Endometrial microvascular endothelial cells (primary cell): ENCODE results near the gene LRRFIP2. TPM values are rescaled to one million over a fixed set of nuclear protein-coding genes. Genes with fewer than 3 reads are reported as not detected.

Experiments used
- in situ Hi-C: cut with HindIII; loops from 2 replicates; pipeline ENCODE4 v1.10.0; 2017; ENCODE audit warnings: low sequenced_read_pairs, low pct_unique_long_range_greater_than_20kb; ENCODE audit errors: inconsistent ontology term
- total RNA-seq: library from RNA; depleted of rRNA; stranded (reverse); fragments of >200 nt; gene quantifications from one replicate; pipeline ENCODE4 v1.2.3, GENCODE V29; 2015; ENCODE audit errors: inconsistent ontology term

The LRRFIP2 gene
- total RNA-seq, 1 donor from 2014 or later, result 47.3 TPM

DNA sequence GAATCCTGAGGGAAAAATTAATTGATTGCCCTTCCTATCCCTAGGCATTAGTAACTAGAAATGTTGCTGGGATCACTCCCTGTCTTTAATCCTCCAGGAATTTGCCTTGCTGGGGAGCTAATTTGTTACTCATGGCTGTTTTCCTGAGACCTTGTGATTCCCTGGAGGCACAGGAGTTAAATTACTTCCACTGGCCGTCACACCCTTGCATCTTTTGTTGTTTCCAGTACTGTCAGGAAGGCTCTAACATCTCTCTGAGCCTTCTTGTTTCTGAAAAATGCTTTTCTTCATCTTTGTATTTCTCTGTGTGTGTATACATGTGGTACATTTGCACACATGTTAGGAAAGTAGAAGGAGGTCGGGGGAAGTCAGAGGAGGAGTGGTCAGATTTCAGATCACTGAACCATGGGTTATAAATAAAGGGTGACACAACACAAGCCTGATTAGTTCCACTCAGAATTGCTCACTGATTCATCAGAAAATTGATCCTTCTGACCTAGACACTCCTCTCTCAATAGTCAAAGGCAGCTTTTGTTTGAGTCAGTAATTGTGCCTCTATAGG, 23.5 kb upstream of the LRRFIP2 start:
- in situ Hi-C loops, result no loop called here

DNA sequence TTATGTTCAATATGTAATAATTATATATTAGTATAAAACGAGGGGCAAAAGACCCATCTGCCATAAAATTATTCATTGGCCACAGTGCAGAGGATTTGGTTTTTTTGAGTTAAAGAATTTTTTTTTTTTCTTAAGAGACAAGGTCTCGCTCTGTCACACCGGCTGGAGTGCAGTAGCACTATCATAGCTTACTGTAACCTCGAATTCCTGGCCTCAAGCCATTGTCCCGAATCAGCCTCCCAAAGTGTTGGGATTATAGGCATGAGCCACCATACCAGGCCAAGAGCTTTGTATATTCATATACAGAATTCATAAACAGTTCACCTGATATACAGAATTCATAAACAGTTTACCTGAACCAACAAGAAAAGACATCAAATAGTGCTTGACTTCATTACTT, 20.2 kb upstream of the LRRFIP2 start:
- in situ Hi-C loops, result no loop called here

DNA sequence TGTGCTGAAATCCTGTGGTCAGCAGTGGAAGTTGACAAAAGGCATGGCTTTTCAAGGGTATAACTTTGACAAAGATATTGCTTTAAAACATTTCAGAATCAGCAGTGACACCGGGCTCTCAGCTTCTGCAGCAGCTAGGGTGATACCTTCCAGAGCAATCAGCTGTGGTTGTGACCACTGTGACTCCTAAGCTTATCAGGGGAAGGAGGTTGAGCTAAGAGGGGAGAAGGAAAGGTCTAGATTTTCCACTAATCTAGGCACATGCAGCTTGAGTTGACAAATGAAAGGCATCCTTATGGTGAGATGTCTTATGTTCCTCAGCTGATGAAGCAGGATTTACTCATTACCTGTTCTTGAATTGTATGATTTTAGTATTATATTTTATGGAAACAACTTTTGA, 16.3 kb upstream of the LRRFIP2 start:
- in situ Hi-C loops, result no loop called here

DNA sequence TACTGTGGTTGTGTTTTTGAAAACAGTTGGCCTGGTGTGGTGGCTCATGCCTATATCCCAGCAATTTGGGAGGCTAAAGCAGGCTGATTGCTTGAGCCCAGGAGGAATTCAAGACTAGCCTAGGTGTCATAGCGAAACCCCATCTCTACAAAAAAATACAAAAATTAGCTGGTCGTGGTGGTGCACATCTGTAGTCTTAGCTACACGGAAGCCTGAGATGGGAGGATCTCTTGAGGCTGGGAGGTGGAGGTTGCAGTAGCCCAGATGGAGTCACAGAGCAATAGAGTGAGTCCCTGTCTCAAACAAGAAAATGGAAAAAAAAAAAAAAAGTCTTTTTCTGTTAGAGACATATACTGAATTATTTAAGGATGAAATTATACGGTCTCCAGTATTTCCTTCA, 14.7 kb upstream of the LRRFIP2 start:
- in situ Hi-C loops, result no loop called here

DNA sequence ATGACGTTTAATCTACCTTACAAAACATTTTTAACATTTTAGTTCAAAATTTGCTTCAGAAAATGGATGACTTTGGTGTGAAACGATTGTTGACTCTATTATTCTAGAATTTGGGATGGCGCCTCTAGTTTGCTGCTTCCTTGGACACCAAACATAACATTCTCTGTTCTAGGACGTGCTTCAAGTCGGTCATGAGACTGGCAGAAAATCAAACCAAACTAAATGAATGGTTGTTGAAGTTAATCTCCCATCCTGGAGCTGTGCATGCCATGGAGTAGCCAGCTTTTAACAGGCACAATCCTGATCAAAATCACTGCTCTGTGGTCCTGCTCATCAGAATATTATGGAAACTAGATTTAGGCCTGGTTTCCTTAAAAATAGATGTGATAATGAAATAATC, 9.6 kb upstream of the LRRFIP2 start:
- in situ Hi-C loops, result no loop called here

DNA sequence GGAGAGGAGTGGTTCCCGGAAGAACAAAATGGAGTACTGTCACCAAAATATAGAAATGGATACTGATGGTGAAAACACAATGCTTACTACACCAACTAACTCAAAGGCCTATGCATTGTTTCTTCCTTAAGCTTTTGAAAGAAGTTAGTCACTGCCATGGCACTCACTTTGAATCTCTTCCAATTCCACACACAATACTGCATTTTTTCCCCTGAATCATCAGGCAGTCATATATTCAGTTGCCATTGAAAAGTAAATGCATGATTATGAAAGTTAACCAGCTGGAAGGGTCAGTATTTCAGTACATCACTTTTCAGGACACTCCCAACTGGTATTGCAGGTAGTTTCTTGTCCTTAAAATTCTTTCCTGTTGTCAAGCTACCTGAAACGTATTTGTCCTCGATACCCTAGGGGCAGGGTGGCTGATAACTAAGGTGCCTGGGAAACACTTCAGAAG, 9.0 kb upstream of the LRRFIP2 start:
- in situ Hi-C loops, result no loop called here

DNA sequence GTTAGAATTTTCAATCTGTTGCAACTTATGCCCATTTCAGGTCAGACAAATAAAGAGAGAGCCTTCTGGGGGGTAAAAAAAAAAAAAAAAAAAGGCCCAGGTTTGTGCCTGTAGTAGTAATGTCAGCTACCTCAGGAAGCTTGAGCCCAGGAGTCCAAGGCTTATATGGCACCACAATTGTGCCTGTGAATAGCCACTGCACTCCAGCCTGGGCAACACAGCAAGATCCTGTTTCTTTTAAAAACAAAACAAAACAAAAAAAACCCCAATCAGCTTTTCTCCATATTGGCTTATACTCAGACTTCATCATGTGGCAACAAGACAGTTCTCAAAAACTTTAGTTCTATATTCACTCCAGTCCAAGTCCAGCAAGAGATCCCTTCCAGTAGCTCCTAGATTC, 8.4 kb upstream of the LRRFIP2 start:
- in situ Hi-C loops, result no loop called here

DNA sequence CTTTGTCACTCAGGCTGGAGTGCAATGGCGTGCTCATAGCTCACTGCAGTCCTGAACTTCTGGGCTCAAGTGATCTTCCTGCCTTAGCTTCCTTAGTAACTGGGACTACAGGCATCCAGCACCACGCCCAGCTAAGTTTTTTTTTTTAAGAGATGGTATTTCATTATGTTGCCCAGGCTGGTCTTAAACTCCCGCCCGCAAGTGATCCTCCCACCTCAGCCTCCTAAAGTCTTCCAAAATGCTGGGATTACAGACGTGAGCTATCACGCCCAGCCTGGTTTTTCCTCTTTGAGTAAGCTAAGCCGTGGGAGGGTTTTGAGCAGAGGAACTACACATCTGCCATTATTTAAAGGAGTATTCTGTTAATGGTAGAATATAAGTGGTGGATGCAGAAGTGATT, 7.4 kb upstream of the LRRFIP2 start:
- in situ Hi-C loops, result no loop called here

DNA sequence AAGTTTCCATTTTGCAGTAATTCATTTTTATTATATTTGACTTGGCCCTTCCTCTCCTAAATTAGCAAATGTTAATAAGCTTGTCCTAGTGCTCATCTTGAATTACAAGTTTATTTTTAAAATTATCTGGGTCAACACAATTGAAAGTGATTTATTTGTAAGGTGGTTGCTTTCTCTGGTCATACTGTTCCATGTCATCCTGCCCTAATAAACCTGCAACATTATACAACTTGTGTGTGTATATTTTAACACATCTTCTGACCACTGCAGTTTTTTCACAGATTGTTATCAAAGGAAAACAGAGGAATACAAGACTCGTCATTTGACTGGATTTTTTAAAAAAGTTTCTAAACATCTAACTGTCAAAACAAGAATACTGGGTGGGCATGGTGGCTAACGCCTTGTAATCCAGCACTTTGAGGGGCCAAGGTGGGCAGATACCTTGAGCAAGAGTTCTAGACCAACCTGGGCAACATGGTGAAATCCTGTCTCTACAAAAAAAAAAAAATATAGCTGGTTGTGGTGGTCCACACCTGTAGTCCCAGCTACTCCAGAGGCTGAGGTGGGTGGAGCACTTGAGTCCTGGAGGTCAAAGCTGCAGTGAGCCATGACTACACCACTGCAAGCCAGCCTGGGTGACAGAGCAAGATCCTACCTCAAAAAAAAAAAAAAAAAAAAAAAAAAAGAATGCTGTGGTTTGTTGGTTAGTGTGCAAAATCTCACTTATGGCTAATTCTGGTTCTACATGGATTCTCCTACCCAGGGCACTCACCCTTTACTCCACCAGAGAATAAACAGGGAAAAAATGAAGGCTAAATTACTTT, 5.0 kb upstream of the LRRFIP2 start:
- in situ Hi-C loops, result no loop called here

DNA sequence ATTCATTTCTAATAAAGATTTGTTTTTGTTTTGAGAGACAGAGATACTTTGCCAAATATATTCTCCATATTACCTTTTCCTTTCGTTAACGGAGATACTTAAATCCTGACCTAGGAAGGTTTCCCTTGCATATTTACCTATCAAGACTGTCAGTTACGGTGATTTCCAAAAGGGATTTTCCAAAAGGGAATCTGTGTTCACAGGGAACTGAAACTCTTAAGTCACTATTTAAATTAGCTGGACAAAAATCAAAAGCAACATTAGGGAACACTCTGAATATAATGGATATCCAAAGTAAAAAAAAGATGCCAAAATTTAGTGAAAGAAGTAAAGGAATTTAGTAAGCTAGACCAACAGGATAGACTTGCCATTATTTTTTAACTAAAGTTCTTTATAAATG, 576 bp downstream of the LRRFIP2 start:
- in situ Hi-C loops, result no loop called here

DNA sequence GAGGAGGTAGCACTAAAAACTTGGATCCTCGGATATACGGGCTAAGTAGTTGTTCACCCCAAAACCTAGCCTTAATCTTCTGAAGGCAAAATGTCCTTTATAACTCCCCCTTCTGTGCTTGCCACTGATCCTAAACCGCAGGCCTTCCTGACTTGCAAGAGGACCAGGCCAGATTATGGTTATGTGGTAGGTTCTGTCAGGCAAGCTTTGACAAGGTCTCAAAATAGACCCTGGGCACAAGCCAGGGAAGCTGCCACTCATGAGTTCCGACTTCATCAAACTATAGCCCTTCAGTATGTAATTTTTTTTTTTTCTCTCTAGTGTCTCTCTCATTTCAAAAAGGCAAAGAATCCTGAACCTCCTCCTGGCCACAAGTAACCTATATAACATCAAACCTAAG, 3.2 kb downstream of the LRRFIP2 start:
- in situ Hi-C loops, result no loop called here

DNA sequence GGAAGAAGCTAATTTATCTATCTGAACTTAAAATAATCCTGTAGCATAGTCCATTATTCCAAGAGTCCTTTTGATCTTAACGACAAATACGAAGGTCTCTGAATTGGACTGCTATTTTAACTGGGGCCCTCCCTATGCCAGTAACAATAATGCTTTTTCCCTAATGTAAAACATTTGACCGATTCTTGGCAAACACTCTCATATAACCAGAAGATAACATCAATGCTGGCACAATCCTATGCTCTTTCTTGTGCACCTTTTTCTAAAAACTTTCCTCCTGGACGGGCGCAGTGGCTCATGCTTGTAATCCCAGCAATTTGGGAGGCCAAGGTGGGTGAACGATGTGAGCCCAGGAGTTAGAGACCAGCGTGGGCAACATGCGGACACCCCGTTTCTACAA, 3.9 kb downstream of the LRRFIP2 start:
- in situ Hi-C loops, result no loop called here

DNA sequence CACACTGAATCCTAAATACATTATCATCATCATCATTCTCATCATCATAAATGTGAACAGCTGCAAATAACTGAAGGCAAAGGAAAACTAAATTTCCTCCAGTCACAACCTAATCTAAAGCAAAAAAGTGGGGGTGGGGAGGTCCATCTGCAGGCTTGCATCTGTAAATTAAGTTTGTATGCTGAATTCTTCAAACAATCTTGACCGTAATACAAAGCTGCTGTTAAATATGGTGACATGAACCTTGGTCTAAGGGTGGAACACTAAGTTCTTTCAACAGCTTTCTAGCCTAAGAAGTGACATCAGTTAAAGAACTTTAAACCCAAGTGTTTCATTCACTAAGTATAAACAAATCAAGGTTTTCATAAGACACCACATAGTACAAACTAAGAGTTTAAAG, 4.3 kb downstream of the LRRFIP2 start:
- in situ Hi-C loops, result no loop called here

DNA sequence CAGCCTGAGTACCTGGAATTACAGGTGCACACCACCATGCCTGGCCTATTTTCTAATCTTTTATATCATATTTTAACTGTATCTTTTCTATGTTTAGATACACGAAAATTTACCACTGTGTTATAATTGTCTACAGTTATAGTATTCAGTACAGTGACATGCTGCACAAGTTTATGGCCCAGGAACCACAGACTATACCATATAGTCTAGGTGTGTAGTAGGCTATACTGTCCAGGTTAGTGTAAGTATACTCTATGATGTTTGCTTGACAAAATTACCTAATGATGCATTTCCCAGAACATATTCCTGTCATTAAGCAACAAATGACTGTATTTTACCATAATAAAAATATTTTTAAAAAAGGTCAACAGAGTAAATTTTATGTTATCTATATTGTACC, 5.5 kb downstream of the LRRFIP2 start:
- in situ Hi-C loops, result no loop called here

DNA sequence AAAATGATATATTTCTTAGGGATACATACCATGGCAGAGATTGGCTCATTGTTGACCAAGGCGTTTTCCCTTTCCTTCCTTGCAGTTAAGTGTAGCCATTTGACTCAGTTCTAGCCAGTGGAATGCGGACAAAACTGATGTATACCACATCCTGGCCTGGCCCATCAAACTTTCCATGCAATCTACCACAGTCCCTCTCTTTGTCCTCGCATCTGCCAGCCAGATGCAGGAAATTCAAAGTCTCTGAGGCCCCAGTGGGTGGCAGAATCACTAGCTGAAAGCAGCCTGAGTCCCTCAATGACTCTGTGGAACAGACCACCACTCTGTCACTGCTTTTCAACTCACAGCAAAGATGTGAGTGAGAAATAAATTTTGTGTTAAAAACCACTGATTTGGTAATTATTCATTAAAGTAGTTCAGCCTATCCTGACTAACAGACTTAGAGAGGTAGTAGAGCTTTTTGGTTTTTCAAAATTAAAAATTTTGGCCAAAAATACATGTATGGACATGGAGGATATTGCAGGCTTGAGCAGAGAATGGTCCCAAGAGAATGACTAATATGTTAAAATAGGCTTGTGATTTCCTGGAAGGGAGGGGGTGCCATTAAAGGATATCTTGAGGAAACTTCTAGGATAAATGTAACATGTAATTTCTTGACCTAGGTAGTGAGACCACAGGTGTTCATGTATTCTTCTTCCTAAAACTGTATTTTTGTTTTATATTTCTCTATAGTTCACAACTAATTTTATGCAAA, 10.9 kb downstream of the LRRFIP2 start:
- in situ Hi-C loops, result no loop called here

DNA sequence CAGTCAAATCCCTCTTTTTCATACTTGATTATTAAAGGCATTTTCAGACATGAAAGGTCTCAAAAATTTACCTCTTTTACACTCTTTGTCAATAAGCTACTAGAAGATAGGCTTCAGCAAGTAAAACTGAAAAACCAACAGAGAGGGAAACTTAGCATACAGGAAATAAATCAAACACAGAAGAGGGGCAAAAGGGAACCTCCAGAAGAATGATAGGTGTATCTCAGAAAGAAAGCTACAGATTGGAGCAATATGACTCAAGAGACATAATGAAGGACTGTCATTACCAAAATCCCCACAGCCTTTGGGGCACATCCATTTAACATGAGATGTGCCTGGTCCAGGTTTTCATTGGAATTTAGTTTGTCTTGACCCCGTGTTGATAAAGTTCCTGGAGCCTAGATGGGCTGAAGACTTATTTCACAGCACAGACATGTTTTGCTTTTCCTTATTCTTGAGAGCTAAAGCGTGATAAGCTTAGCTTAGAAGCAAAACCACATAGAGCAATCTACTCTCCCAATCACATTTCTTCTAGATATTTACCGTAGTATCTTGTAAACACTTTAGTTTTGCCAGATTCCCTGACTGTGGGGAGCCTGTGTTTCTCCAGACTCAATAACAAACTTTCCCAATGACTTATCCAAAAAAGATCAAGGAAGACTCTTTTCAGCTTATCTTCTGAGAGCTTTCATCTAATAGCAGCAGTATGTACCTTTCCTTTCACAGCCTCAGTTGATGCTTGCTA, 11.7 kb downstream of the LRRFIP2 start:
- in situ Hi-C loops, result no loop called here

DNA sequence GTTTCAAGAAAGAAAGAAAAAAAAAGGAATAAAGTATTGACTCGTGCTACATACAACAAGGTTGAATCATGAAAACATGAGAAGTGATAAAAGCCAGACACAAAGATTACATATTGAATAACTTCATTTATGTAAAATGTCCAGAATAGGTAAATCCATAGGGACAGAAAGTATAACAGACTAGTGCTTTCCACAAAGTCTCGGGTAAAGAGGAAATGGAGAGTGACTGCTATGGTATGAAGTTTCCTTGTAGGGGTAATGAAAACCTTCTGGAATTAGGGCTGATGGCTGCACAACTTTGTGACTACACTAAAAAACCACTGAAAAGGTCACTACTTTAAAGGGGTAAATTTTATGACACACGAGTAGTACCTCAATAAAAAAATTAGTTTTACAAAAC, 13.0 kb downstream of the LRRFIP2 start:
- in situ Hi-C loops, result no loop called here

DNA sequence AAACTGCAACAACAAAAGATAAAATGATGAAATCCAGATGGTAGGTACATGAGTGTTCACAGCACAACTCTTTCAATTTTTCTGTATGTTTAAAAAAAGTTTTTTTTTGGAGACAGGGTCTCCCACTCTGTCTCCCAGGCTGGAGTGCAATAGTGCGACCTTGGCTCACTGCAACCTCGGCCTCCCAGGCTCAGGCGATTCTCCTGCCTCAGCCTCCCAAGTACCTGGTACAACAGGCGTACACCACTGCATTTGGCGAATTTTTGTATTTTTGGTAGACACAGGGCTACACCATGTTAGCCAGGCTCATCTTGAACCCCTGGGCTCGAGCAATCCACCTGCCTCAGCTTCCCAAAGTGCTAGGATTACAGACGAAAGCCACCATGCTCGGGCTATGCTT, 18.6 kb downstream of the LRRFIP2 start:
- in situ Hi-C loops, result no loop called here

DNA sequence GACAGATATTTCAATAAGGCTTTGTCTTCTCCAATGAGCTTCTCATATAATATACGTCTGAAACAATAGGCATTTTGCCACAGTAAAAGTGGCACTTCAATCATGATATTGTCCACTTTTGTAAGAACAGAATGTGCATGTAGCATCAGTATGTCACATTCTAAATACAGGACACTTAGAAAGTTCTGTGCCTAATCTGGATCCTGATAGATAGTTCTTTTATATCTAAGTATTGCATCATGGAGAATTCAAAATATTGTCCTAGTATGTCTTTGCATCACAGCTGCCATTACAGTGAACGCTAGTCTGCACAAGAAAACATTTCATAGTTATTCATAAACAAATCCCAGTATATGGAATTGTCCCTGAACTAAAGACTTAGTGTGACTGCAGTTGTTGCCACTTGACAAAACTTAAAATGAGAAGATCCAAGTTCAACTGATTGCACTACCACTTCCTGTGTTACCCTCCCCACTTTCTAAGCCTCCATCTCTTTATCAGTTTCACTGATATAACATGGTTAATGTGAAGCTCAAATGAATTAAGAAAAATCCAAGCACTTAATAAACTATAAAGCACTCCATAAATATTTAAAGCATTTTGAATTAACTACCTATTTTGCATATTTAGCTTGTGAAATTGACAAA, 19.6 kb downstream of the LRRFIP2 start:
- in situ Hi-C loops, result no loop called here
